Lower lobe of right lung (tissue), 2 donors: ENCODE measurements around the gene HRH3. TPM values are rescaled to one million over a fixed set of nuclear protein-coding genes. Genes with fewer than 3 reads are reported as not detected.

Experiments
- ATAC-seq, 2 donors: fragments of 200-7000 bp; cut with Tn5 transposase; one replicate each; pipeline ENCODE4 v1.9.1; 2020 to 2022; ENCODE audit warnings: mild to moderate bottlenecking in 2 of 2, moderate library complexity in 2 of 2
- DNase-seq: peaks from one replicate; pipeline ENCODE4 v3.0.0-alpha.2; 2020
- H3K27ac ChIP-seq: fragments of 200-600 bp; one replicate; pipeline ENCODE4 v1.8.0; 2022
- H3K27me3 ChIP-seq: fragments of 200-600 bp; one replicate; pipeline ENCODE4 v1.8.0; 2022; ENCODE audit warnings: low read depth
- H3K36me3 ChIP-seq: fragments of 200-600 bp; one replicate; pipeline ENCODE4 v1.8.0; 2022; ENCODE audit warnings: mild to moderate bottlenecking
- H3K4me1 ChIP-seq: fragments of 200-600 bp; one replicate; pipeline ENCODE4 v1.8.0; 2022
- H3K4me3 ChIP-seq: fragments of 200-600 bp; one replicate; pipeline ENCODE4 v1.8.0; 2022; ENCODE audit warnings: mild to moderate bottlenecking
- H3K9me3 ChIP-seq: fragments of 200-600 bp; one replicate; pipeline ENCODE4 v1.8.0; 2022
- intact Hi-C: fragments of 100-400 bp; cut with DNase I; formaldehyde crosslinking; loops from one replicate; pipeline ENCODE4 v1.11.0; 2022
- total RNA-seq: library from RNA; stranded (reverse); fragmentation: NEBNext Ultra II Directional; extraction: Animal tissue kit (Norgen Biotek cat#: 25700); gene quantifications from one replicate; pipeline ENCODE4 v1.2.1, GENCODE V29; 2021
- TF ChIP-seq, protein P1 (sequence below): fragments of 200-600 bp; IDR thresholded peaks from one replicate; pipeline ENCODE4 v1.8.0; 2022; ENCODE audit warnings: antibody characterized with exemption, mild to moderate bottlenecking
- donor health status: DM: no; HTN: yes; CAD: no; lungs with severe emphysema.

Gene HRH3
- total RNA-seq, 1 donor from 2014 or later, result not detected

DNA sequence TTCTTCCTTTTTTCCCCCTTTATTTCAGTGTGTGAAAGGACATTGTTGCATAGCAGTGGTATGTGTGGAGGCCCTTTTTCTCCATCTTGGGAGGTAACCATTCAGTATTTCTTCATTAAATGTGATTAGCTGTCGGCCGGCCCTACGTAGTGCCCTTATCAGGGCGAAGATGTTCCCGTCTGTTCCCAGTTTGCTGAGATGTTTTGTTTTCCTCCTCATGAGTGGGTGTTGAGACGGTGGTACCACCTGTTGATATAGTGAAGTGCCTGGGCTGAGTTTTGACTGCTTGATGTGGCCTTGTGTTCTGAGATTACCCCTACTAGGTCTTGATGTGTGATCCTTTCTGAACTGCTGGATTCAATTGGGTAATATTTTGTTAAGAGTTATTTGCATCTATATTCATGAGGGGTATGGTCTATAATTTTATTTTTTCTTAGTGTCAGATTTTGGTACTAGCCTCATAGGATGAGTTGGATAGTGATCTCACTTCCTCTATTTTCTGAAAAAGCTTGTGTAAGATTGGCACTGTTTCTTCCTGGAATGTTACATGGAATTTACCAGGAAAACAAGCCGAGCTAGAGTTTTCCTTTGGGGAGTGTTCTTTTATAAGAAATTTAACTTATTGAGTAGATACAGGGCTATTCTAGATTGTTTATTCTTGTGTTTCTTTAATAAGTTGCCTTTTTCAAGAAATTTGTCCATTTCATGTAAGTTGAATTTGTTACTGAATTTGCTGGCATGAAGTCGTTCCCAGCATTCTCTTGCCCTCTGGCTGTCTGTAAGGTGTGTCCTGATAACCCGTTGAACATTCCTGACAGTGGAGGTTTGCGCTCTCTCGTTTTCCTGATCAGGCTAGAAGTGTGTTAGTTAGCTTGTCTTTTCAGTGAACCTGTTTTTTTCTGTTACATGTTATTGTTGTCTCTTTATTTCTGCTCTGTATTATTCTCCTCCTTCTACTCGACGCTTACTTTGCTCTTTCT lies 32.9 kb downstream of the HRH3 start:
- intact Hi-C loops, result no loop called here
- H3K4me3 ChIP-seq, result no peak overlapping the region
- ATAC-seq (no peak), DNase-seq (no peak)
- H3K4me1 ChIP-seq, result peaks cover 31% of the 10 kb centered on the region
- no peaks in the 10 kb centered on the region for H3K9me3 ChIP-seq
- H3K27me3 ChIP-seq, result no peaks in the 10 kb centered on the region
- TF ChIP-seq, protein P1, sequence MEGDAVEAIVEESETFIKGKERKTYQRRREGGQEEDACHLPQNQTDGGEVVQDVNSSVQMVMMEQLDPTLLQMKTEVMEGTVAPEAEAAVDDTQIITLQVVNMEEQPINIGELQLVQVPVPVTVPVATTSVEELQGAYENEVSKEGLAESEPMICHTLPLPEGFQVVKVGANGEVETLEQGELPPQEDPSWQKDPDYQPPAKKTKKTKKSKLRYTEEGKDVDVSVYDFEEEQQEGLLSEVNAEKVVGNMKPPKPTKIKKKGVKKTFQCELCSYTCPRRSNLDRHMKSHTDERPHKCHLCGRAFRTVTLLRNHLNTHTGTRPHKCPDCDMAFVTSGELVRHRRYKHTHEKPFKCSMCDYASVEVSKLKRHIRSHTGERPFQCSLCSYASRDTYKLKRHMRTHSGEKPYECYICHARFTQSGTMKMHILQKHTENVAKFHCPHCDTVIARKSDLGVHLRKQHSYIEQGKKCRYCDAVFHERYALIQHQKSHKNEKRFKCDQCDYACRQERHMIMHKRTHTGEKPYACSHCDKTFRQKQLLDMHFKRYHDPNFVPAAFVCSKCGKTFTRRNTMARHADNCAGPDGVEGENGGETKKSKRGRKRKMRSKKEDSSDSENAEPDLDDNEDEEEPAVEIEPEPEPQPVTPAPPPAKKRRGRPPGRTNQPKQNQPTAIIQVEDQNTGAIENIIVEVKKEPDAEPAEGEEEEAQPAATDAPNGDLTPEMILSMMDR, result no peak
- H3K36me3 ChIP-seq, result peaks cover 34% of the 10 kb centered on the region
- peak overlapping the region; percentile 2 for H3K27ac ChIP-seq

DNA sequence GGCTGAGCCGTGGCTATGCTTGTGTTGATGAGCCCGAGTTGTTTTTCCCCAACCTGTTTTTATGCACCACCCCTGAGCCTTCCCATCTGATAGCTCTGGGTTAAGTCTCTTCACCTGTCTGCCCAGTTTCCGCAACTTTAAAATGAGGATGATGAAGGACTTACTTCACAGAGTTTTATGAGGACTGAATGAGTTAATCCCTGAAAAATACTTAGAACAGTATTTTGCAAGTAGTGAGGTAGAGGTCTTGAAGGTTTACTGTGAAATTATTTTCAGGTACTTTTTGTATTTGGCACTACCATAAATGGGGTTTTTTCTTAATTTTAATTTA lies 34.0 kb downstream of the HRH3 start:
- Histone ChIP-seq H3K4me3 (no peak overlapping the region), H3K27ac (no peak overlapping the region), H3K4me1 (peaks cover 37% of the 10 kb centered on the region), H3K27me3 (no peaks in the 10 kb centered on the region), H3K9me3 (no peaks in the 10 kb centered on the region), H3K36me3 (peaks cover 24% of the 10 kb centered on the region)
- DNase-seq, result no peak
- TF ChIP-seq, protein P1, result no peak
- ATAC-seq, result no peak
- intact Hi-C loops, result no loop called here

DNA sequence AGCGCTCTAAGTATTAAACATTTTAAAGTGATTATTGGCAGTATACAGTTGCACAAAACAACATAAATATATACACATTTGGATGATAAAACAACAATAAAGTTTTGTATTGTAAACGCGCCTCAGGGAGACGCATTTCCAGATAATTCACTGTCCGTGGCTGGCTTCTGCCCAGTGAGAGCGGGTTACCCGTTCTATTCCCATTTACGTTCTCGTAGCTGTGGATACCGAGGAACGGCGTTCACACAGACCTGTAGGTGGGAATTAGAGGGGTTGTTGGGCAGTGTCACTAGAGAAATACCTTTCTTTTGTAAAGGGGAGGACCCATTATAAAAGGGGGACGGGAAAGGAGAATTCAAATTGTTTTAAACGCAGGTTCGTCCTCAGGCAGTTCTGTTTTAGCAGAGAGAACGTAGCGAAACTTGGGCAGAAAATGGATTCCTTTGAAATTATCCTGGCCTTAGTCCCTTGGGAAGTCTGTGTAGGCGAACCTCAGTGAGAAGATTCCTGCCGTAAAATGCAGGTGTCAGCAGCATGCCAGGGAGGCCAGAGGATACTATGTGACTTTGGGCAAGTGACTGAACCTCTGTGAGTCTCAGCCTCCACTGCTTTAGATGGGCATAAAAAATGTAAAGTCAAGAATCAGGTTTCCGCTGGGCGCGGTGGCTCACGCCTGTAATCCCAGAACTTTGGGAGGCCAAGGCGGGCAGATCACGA lies 36.5 kb downstream of the HRH3 start:
- Histone ChIP-seq H3K4me1 (peaks cover 37% of the 10 kb centered on the region), H3K27ac (peak overlapping the region; percentile 96), H3K27me3 (no peaks in the 10 kb centered on the region), H3K36me3 (peaks cover 13% of the 10 kb centered on the region), H3K9me3 (no peaks in the 10 kb centered on the region), H3K4me3 (peak overlapping the region; percentile 95)
- no peak for DNase-seq
- intact Hi-C loops, result no loop called here
- ATAC-seq, result no peak
- TF ChIP-seq, protein P1, result no peak

DNA sequence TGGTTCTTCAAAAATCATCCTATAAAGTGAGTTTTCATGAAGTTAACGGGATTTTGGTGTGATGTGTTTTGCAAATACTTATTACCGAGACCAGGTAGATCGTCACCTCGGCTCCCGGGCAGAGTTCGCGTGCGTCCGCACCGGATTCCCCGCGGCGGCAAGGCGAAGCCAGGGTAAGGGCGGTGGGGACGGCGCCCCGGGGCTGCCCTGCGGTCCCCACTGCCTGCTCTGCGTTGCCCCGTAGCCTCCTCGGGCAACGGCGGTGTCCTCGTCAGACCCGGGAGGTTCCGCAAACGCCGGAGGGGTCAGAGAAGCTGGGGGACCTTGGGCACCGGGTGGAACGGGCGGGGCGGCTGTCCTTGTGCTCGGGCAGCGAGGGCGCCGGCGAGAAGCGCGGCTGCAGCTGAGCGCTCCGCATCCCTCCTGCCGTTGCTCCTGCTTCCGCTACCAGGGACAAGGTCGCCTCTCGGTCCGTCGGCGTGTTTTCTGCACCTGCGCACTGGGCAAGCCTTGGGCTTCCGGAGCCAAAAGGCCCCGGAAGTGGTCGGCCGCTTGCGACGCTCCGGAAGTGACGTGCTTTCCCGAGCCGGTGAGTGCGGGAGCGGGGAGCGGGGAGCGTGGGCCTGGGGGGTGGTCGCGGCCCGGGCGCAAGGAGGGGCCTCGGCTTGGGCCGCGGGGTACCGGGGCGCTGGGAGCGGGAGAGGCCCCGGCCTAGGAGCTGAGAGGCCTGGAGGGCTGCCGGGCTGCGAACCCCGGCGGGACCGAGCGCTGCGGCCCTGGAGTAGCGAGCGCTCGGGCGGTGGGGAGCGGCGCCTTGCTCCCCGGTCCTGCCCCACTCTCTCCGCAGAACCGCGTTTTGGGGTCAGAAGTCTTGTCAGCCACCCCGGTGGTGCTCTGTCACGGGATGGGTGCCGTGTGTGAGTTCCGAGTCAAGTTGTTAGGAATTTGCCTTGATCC lies 37.3 kb downstream of the HRH3 start, which contains the start of gene MTG2:
TSS of gene MTG2 (plus strand) at position 560 of the 957 bp plus-strand sequence. CDS start 10,393 bp downstream, outside the sequence.
- DNase-seq (peak; percentile 97), ATAC-seq (peak; percentile 98 to 99)
- intact Hi-C loops, result no loop called here
- Histone ChIP-seq H3K9me3 (no peaks in the 10 kb centered on the region), H3K4me3 (peak within 1 kb of the TSS; percentile 95), H3K27ac (peak within 1 kb of the TSS; percentile 96), H3K27me3 (no peaks in the 10 kb centered on the region), H3K4me1 (peaks cover 37% of the 10 kb centered on the region), H3K36me3 (peaks cover 16% of the 10 kb centered on the region)
- TF ChIP-seq, protein P1, result no peak

DNA sequence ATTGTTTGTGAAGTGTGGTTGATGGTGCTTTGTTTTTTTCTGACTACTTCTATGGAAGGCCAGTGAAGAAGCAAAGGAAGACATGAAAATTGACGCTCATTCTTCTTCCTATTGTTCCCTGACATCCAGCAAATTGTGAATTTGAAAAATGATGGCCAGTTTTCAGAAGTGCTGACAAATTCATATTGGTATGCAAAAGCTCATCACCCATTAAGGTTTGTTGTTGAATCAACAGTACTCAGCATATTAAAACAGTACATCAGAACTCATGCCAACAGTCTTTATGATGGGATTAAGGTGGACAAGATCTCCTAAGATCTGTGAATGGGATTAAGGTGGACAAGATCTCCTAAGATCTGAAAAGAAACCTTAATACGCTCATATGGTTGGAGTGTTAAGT lies 38.3 kb downstream of the HRH3 start:
- Histone ChIP-seq H3K4me1 (peaks cover 30% of the 10 kb centered on the region), H3K4me3 (peak overlapping the region; percentile 95), H3K9me3 (no peaks in the 10 kb centered on the region), H3K27ac (no peak overlapping the region), H3K36me3 (peaks cover 19% of the 10 kb centered on the region), H3K27me3 (no peaks in the 10 kb centered on the region)
- TF ChIP-seq, protein P1, result no peak
- ATAC-seq (no peak), DNase-seq (no peak)
- intact Hi-C loops, result no loop called here
